SJCRH30 (cell line): Measurements from ENCODE around the gene MAP4. TPM values are rescaled to one million over a fixed set of nuclear protein-coding genes. Genes with fewer than 3 reads are reported as not detected.
"Not testable (repeated sequence)": the region's sequence is repeated elsewhere in the genome, so short reads cannot be mapped to it uniquely, and the experiment has no call there.

Experiments used
- DNase-seq, 2 experiments: peaks; one replicate each; pipeline ENCODE4 v3.0.0-alpha.2; 2015 to 2020
- H3K27ac ChIP-seq: fragments of 250-450 bp; sonication (Bioruptor Pico); 2 replicates; pipeline ENCODE4 v1.5.1; 2020; ENCODE audit warnings: mild to moderate bottlenecking, moderate library complexity
- H3K27me3 ChIP-seq: fragments of 250-450 bp; sonication (Bioruptor Pico); 2 replicates; pipeline ENCODE4 v1.5.1; 2020; ENCODE audit warnings: mild to moderate bottlenecking, moderate library complexity
- H3K36me3 ChIP-seq: fragments of 250-450 bp; sonication (Bioruptor Pico); 2 replicates; pipeline ENCODE4 v1.5.1; 2020; ENCODE audit warnings: mild to moderate bottlenecking, moderate library complexity
- H3K4me1 ChIP-seq: fragments of 250-450 bp; sonication (Bioruptor Pico); 2 replicates; pipeline ENCODE4 v1.5.1; 2020; ENCODE audit warnings: mild to moderate bottlenecking, moderate library complexity
- H3K4me3 ChIP-seq: fragments of 250-450 bp; sonication (Bioruptor Pico); 2 replicates; pipeline ENCODE4 v1.5.1; 2020; ENCODE audit warnings: mild to moderate bottlenecking, moderate library complexity
- H3K9me3 ChIP-seq: fragments of 250-450 bp; sonication (Bioruptor Pico); replicated peaks from 2 replicates; pipeline ENCODE4 v1.5.1; 2020; ENCODE audit warnings: mild to moderate bottlenecking, moderate library complexity
- total RNA-seq: library from RNA; depleted of rRNA; stranded (reverse); fragments of >200 nt; shearing (Covaris generic); gene quantifications from 2 replicates; pipeline ENCODE4 v1.2.3, GENCODE V29; 2014

MAP4 gene
- total RNA-seq, 1 experiment from 2014 or later: 65.4 TPM

- no peaks in the 10 kb centered on the region for H3K9me3 ChIP-seq
- H3K4me1 ChIP-seq: no peaks in the 10 kb centered on the region
- H3K4me3 ChIP-seq: no peak overlapping the region
- no peaks in the 10 kb centered on the region for H3K27me3 ChIP-seq
- peaks cover 69% of the 10 kb centered on the region for H3K36me3 ChIP-seq
- DNase-seq: no peak
- H3K27ac ChIP-seq: no peak overlapping the region
These were observed 167.0 kb downstream of the MAP4 start for GRCh38 chr3:47849186-47849698.

DNA sequence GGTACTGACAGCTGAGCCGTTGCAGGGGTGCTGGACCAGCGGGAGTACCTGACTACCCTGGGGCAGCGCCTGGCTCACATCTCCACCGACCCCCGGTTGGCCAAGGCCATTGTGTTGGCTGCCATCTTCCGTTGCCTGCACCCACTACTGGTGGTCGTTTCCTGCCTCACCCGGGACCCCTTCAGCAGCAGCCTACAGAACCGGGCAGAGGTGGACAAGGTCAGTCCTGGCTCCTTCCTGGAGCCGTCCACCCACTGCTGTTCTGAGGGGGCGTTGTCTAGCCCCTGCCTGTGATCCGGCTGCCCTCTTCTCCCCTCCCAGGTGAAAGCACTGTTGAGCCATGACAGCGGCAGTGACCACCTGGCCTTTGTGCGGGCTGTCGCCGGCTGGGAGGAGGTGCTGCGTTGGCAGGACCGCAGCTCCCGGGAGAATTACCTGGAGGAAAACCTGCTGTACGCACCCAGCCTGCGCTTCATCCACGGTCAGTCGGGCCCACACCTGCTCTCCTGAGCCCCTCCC is 167.6 kb downstream of the MAP4 start:
- no peak overlapping the region for H3K4me3 ChIP-seq
- no peaks in the 10 kb centered on the region for H3K9me3 ChIP-seq
- DNase-seq: no peak
- no peaks in the 10 kb centered on the region for H3K4me1 ChIP-seq
- peaks cover 75% of the 10 kb centered on the region for H3K36me3 ChIP-seq
- H3K27ac ChIP-seq: no peak overlapping the region
- H3K27me3 ChIP-seq: no peaks in the 10 kb centered on the region

DNA sequence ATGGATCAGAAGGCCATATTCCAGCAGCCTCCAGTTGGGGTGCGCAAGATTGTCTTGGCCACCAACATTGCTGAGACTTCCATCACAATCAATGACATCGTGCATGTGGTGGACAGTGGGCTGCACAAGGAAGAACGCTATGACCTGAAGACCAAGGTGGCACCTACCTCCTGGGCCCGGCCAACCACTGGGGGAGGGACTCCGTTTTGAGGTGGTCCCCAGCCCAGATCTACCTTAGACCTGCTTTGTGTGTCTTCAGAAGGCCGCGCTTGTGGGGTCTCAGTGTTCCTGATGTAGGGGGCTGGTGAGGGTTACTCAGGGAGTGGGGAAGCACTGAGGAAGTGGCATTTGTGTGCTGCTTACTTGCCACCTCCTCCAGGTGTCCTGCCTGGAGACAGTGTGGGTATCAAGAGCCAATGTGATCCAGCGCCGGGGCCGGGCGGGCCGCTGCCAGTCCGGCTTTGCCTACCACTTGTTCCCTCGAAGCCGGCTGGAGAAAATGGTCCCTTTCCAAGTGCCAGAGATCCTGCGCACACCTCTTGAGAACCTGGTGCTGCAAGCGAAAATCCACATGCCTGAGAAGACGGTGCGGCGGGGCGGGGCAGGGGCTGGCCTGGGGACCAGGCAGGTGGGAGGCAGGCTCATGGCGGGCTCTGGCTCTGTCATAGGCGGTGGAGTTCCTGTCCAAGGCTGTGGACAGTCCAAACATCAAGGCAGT is 168.3 kb downstream of the MAP4 start:
- Histone ChIP-seq H3K27me3 (no peaks in the 10 kb centered on the region), H3K27ac (no peak overlapping the region), H3K36me3 (peaks cover 76% of the 10 kb centered on the region), H3K9me3 (no peaks in the 10 kb centered on the region), H3K4me1 (no peaks in the 10 kb centered on the region), H3K4me3 (no peak overlapping the region)
- no peak for DNase-seq

- Histone ChIP-seq H3K4me3 (no peak overlapping the region), H3K9me3 (no peaks in the 10 kb centered on the region), H3K36me3 (peaks cover 83% of the 10 kb centered on the region), H3K4me1 (no peaks in the 10 kb centered on the region), H3K27ac (no peak overlapping the region), H3K27me3 (no peaks in the 10 kb centered on the region)
- no peak for DNase-seq
These were observed 169.0 kb downstream of the MAP4 start for GRCh38 chr3:47847260-47847659.

- Histone ChIP-seq H3K27me3 (no peaks in the 10 kb centered on the region), H3K27ac (no peak overlapping the region), H3K36me3 (peaks cover 84% of the 10 kb centered on the region), H3K4me3 (no peak overlapping the region), H3K9me3 (no peaks in the 10 kb centered on the region), H3K4me1 (no peaks in the 10 kb centered on the region)
- no peak for DNase-seq
These were observed 169.4 kb downstream of the MAP4 start for GRCh38 chr3:47846880-47847248.

- peaks cover 85% of the 10 kb centered on the region for H3K36me3 ChIP-seq
- H3K4me1 ChIP-seq: no peaks in the 10 kb centered on the region
- H3K4me3 ChIP-seq: no peak overlapping the region
- no peak overlapping the region for H3K27ac ChIP-seq
- H3K27me3 ChIP-seq: no peaks in the 10 kb centered on the region
- DNase-seq: no peak
- no peaks in the 10 kb centered on the region for H3K9me3 ChIP-seq
These were observed 169.9 kb downstream of the MAP4 start for GRCh38 chr3:47846186-47846879.

DNA sequence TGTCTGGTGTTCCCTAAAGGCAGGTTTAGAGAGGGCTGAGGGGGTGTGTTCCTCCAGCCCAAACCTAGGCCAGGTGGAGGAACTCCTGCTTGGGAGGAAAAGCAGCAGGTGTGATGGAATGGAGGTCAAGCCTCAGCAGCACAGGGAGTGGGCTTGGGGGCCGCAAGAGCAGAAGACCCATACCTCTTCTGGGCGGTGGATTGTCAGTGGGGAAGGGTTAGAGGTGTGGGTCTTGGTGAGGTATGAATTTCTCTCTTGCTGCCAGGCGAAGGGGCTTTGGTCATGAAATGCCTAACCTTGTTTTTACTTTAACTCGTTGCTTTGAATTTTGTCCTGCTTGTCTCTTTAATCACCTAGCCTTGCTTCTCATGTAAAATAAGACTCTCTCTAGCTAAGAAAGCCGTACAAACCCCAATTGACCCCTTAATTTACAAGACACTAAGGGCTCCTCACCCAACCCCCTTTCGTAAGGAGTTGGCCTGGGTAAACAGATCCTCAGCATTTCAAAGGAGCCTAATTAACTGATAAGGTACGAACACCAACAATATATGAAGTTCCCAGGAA is 174.3 kb downstream of the MAP4 start:
- H3K9me3 ChIP-seq: no peaks in the 10 kb centered on the region
- H3K36me3 ChIP-seq: peaks cover 79% of the 10 kb centered on the region
- no peaks in the 10 kb centered on the region for H3K27me3 ChIP-seq
- H3K27ac ChIP-seq: no peak overlapping the region
- no peak for DNase-seq
- H3K4me3 ChIP-seq: no peak overlapping the region
- no peaks in the 10 kb centered on the region for H3K4me1 ChIP-seq

GRCh38 chr3:47838503-47838902 is 177.7 kb downstream of the MAP4 start:
- Histone ChIP-seq H3K9me3 (no peaks in the 10 kb centered on the region), H3K27me3 (no peaks in the 10 kb centered on the region), H3K36me3 (peaks cover 65% of the 10 kb centered on the region), H3K4me3 (no peak overlapping the region), H3K4me1 (no peaks in the 10 kb centered on the region), H3K27ac (no peak overlapping the region)
- no peak for DNase-seq

DNA sequence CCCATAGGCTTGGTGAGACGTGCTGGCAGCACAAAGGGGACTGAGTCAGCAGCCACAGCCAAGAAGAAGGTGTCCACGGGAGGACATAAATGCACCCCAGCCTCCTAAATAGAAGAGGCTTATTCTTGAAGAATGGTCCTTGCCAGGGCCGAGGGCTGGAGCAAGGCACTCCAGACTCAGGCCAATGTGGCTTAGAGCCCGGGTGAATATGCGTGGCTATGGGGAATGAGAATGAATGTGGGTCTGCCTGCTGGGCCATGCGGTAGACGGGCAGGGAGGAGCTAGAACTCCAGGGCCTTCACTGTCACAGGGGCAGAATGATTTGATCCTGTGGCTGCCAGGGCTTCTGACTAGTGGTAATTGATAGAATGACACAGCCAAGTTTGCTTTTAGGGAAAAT is 179.2 kb downstream of the MAP4 start:
- H3K27ac ChIP-seq: no peak overlapping the region
- no peak for DNase-seq
- no peaks in the 10 kb centered on the region for H3K9me3 ChIP-seq
- no peaks in the 10 kb centered on the region for H3K4me1 ChIP-seq
- H3K36me3 ChIP-seq: peaks cover 64% of the 10 kb centered on the region
- H3K27me3 ChIP-seq: no peaks in the 10 kb centered on the region
- no peak overlapping the region for H3K4me3 ChIP-seq

DNA sequence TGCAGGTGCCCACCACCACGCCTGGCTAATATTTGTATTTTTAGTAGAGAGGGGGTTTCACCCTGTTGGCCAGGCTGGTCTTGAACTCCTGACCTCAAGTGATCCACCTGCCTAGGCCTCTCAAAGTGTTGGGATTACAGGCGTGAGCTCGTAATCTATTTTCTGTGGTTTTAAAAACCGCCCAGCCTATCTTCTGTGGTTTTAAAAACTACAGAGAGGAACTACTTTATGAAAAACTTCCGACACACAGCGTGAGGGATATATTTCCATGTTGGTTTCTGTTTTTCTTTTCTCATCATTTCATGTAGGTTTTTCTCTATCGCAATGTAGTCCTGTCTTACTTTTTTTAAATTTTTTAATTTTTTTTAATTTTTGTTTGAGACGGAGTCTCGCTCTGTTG is 186.7 kb downstream of the MAP4 start:
- H3K36me3 ChIP-seq: peaks cover 58% of the 10 kb centered on the region
- H3K4me1 ChIP-seq, H3K27me3 ChIP-seq, DNase-seq, H3K27ac ChIP-seq, H3K4me3 ChIP-seq, H3K9me3 ChIP-seq: not testable (repeated sequence)

GRCh38 chr3:47825590-47825989 is 190.6 kb downstream of the MAP4 start:
- DNase-seq: no peak
- peaks cover 3% of the 10 kb centered on the region; the same call in 1 of the 2 replicates for H3K4me1 ChIP-seq
- H3K36me3 ChIP-seq: peaks cover 30% of the 10 kb centered on the region

DNA sequence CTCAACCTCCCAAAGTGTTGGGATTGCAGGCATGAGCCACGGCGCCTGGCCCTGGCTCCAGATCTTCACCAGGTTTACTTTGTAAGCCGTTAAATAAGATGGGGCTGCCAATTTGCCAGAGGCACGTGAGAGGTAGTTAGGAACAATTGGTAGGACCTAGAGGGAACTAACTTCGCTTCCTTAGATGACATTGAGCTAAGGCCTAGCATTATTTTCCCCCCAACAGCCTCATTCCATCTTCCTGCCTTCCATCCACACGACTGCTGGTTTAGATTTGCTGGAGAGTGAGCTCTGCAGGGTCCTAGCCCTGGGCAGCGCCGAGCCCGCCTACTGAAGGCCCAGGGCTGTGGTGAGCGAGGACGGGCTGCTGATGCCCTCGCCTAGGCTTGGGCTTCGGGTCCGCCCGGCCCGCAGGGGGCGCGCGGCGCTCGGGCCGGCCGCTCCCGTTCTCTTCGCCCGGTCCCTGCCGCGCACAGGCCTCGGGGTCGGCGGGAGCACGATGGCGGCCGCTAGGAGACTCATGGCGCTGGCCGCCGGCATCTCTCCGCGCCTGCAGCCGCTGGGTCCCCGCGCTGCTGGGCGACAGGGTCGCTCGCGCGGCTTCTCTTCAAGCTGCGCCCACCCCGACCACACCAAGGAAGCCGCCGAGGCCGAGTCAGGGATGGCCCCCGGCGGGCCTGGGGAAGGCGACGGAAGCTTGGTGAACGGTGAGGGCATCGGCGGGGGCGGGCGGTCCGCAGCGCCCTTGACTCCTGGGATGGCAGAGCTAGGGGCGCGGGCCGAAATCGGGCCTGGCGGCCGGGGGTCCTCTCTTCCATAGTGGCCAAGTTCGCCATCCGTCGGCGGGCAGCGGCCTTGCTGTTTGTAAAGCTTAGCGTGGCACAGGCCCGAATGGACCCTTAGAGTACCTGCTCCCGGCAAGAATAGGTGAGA is 191.4 kb downstream of the MAP4 start:
- Histone ChIP-seq H3K4me1 (peaks cover 3% of the 10 kb centered on the region; the same call in 1 of the 2 replicates), H3K36me3 (peaks cover 25% of the 10 kb centered on the region), H3K27me3 (no peaks in the 10 kb centered on the region), H3K27ac (peak overlapping the region; percentile 69), H3K4me3 (peak overlapping the region; percentile 72), H3K9me3 (no peaks in the 10 kb centered on the region)
- DNase-seq: peak; percentile 84 to 92

More at GRCh38 chr3:47825590-47825989, 190.6 kb downstream of the MAP4 start:
- H3K9me3 ChIP-seq: no peaks in the 10 kb centered on the region
- H3K4me3 ChIP-seq: peak overlapping the region; percentile 72
- no peaks in the 10 kb centered on the region for H3K27me3 ChIP-seq
- H3K27ac ChIP-seq: peak overlapping the region; percentile 69

DNA sequence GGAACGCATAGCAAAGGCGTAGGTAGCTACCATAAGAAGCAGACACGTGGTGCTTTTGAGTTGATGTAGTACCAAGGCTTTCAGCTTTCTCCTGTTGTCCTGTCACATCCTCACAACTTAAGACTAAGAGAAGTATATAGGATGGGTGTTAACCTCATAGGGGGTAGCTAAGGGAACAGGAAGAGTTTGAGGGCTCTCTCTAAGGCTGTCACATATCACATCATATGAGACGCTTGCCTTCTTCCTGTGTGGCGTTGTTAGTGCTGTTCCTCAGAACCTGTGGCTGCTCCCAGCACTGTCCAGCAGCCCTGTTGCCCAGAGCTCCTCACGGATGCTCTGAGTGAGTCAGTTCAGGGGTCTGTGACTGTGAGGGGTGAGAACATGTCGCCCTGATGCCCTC is 198.6 kb downstream of the MAP4 start:
- no peak overlapping the region for H3K4me3 ChIP-seq
- DNase-seq: no peak
- no peaks in the 10 kb centered on the region for H3K27me3 ChIP-seq
- no peak overlapping the region for H3K27ac ChIP-seq
- H3K9me3 ChIP-seq: no peaks in the 10 kb centered on the region
- no peaks in the 10 kb centered on the region; the same call in 1 of the 2 replicates for H3K36me3 ChIP-seq
- no peaks in the 10 kb centered on the region for H3K4me1 ChIP-seq

GRCh38 chr3:47813551-47814177 is 202.6 kb downstream of the MAP4 start:
- no peak for DNase-seq
- H3K36me3 ChIP-seq: peaks cover 24% of the 10 kb centered on the region

More at GRCh38 chr3:47813551-47814177, 202.6 kb downstream of the MAP4 start:
- no peak overlapping the region for H3K27ac ChIP-seq
- no peaks in the 10 kb centered on the region for H3K27me3 ChIP-seq
- no peaks in the 10 kb centered on the region for H3K9me3 ChIP-seq
- no peak overlapping the region for H3K4me3 ChIP-seq
- no peaks in the 10 kb centered on the region for H3K4me1 ChIP-seq
